Measurements from ENCODE around the gene ZNF579. TPM values are rescaled to one million over a fixed set of nuclear protein-coding genes. Genes with fewer than 3 reads are reported as not detected.
A peak's percentile ranks its signal among the peaks of the same experiment; 100 is the strongest.

ZNF579 gene, protein sequence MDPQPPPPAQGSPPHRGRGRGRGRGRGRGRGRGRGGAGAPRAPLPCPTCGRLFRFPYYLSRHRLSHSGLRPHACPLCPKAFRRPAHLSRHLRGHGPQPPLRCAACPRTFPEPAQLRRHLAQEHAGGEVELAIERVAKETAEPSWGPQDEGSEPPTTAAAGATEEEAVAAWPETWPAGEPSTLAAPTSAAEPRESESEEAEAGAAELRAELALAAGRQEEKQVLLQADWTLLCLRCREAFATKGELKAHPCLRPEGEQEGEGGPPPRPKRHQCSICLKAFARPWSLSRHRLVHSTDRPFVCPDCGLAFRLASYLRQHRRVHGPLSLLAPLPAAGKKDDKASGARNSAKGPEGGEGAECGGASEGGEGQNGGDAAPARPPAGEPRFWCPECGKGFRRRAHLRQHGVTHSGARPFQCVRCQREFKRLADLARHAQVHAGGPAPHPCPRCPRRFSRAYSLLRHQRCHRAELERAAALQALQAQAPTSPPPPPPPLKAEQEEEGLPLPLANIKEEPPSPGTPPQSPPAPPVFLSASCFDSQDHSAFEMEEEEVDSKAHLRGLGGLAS
- total RNA-seq (2014; rRNA removed) (13.5 and 26.1 TPM in 2 replicates), Bru-seq, nascent RNA (percentile 59 among the genes with signal in this experiment), BruChase-seq, experiment 1, labeled RNA remaining after a 6-hour chase (percentile 75 among the genes with signal in this experiment), BruChase-seq, experiment 2, labeled RNA remaining after a 2-hour chase (percentile 80 among the genes with signal in this experiment)
- long read RNA-seq, transcript ZNF579-201 (2 exons, 2,899 nt), result major isoform, 16 of 45 reads
- long read RNA-seq, partial matches to known transcripts, result 0 of 45 reads
- long read RNA-seq, other reads (novel, unspliced or antisense), result 29 of 45 reads

DNA sequence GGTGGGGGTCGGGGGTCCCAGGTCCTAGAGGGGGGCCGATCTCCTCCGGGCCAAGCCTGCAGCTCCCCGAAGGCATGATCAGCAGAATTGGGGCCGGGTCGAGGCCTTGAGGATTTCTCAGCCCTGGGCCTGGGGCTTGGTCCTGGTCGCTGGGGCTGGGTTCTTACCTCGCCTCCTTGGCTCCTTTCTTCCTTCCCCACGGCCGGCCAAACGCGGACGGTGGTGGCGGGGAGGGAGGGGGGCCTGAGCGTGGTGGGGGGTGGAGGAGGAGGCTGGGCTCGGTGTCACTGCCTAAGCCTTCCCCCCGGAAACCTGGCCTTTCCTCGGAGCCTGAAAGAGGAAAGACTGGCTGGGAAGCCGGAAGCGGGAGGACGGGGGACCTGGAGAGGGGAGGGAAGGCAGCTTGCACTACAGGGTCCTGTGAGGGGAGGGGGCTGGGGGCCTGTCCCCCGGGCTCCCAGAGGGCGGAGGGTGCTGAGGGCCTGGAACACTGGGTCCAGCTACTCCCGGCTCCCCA lies at the start of gene ZNF579:
ZNF579 (minus strand) TSS at position 221 of the 517 bp plus-strand sequence. CDS start 1,209 bp downstream, outside the sequence.
- H3K4me3 ChIP-seq (ENCODE audit: low read length), result peak within 1 kb of the TSS; percentile 93
- H2AFZ ChIP-seq (ENCODE audit: low read length), result peak within 1 kb of the TSS; percentile 98
- TF ChIP-seq EZH2 (IDR thresholded peaks at IDR 0.05; ENCODE audit: low read length, unreplicated experiment) (no peak), CTCF (conservative IDR thresholded peaks at IDR 0.05; ENCODE audit: low read depth, low read length) (no peak), EZH2phosphoT487 (IDR thresholded peaks at IDR 0.05; ENCODE audit: borderline replicate concordance, low read length) (no peak)
- H3K9me3 ChIP-seq (ENCODE audit: low read length), result no peaks in the 10 kb centered on the region
- no peaks in the 10 kb centered on the region; the same call in 1 of the 2 replicates for H3K36me3 ChIP-seq (ENCODE audit: low read depth, low read length)
- no TSS peak for BruUV-seq (replicated peaks)
- no peaks in the 10 kb centered on the region for H4K20me1 ChIP-seq (ENCODE audit: low read length)
- intact Hi-C loops (cut with micrococcal nuclease), result loop anchor here (2.0 kb wide), 2 partner anchors 18 to 32 kb away; partner anchors contain the start of gene FIZ1
- H3K27ac ChIP-seq (ENCODE audit: low read length), result peak within 1 kb of the TSS; percentile 60
- H3K9me2 ChIP-seq (replicated peaks; ENCODE audit: low read length), result no peaks in the 10 kb centered on the region
- ATAC-seq (peak; percentile 78), DNase-seq (peak; percentile 92)
- H3K4me1 ChIP-seq (ENCODE audit: insufficient read depth, low read length), result peaks cover 6% of the 10 kb centered on the region; the same call in 1 of the 2 replicates
- CTCF ChIA-PET, result no interaction called here
- H3K4me2 ChIP-seq (ENCODE audit: low read length), result peak within 1 kb of the TSS; percentile 88
- H3K27me3 ChIP-seq (ENCODE audit: low read length), result no peaks in the 10 kb centered on the region
- POLR2A ChIA-PET (ENCODE audit: unreplicated experiment), result no interaction called here
- H3K79me2 ChIP-seq (ENCODE audit: low read length), result peaks cover 24% of the 10 kb centered on the region
- H3F3A ChIP-seq (ENCODE audit: low read length, unreplicated experiment), result no peaks in the 10 kb centered on the region
- peak within 1 kb of the TSS; percentile 98 for H3K9ac ChIP-seq (ENCODE audit: low read length)

GRCh38 chr19:55626350-55626749 lies 45.7 kb upstream of the ZNF579 start:
- CTCF ChIA-PET, result no interaction called here

More at GRCh38 chr19:55626350-55626749, 45.7 kb upstream of the ZNF579 start:
- H3K9me3 ChIP-seq (ENCODE audit: low read length), result no peaks in the 10 kb centered on the region
- DNase-seq (no peak), ATAC-seq (no peak)
- no peaks in the 10 kb centered on the region for H3K36me3 ChIP-seq (ENCODE audit: low read depth, low read length)
- POLR2A ChIA-PET (ENCODE audit: unreplicated experiment), result interaction anchor here (0.5 kb wide), 1 partner anchor 8 kb away, joined by 24 read pairs; no protein-coding TSS in a partner anchor
- TF ChIP-seq CTCF (conservative IDR thresholded peaks at IDR 0.05; ENCODE audit: low read depth, low read length), result no peak
- H3K9me2 ChIP-seq (replicated peaks; ENCODE audit: low read length), result no peaks in the 10 kb centered on the region
- no peak overlapping the region for H2AFZ ChIP-seq (ENCODE audit: low read length)
- H3K9ac ChIP-seq (ENCODE audit: low read length), result no peak overlapping the region
- BruUV-seq (replicated peaks), result no TSS peak
- intact Hi-C loops (cut with micrococcal nuclease), result no loop called here
- no peak overlapping the region for H3K4me3 ChIP-seq (ENCODE audit: low read length)
- H3F3A ChIP-seq (ENCODE audit: low read length, unreplicated experiment), result no peaks in the 10 kb centered on the region
- no peak overlapping the region for H3K4me2 ChIP-seq (ENCODE audit: low read length)
- H4K20me1 ChIP-seq (ENCODE audit: low read length), result peaks cover 4% of the 10 kb centered on the region; the same call in 1 of the 2 replicates
- peaks cover 10% of the 10 kb centered on the region for H3K4me1 ChIP-seq (ENCODE audit: insufficient read depth, low read length)
- peaks cover 8% of the 10 kb centered on the region for H3K79me2 ChIP-seq (ENCODE audit: low read length)
- no peaks in the 10 kb centered on the region for H3K27me3 ChIP-seq (ENCODE audit: low read length)
- H3K27ac ChIP-seq (ENCODE audit: low read length), result no peak overlapping the region
